ENCODE data around the gene MAN2B2.

The MAN2B2 gene

DNA sequence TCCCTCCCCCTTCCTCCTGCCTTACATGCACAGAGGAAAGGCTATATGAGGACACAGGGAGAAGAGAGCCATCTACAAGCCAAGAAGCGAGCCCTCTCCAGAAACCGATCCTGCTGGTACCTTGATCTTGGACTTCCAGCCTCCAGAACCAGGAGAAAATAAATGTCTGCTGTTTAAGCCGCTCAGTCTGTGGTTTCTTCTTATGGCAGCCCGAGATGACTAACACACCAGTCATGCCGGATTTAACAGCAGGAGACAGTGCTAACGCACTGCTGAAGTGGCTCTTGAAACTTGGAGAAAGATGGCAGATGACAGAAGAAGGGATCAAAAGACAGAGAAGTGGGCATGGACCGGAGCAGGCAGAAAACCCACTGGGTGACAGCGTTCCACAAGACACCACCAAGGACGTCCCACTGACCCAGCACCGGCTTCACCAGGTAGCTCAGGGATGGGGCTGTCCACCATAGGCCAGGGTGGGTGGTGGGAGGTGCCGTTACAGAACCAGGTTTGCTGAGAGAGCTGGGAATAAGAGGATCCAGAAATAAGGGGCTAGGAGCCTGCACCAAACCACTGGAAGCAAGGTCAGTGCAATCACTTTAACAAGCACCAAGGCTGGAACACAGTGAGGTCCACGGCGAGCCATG is 6.2 kb upstream of the MAN2B2 start:
- no peak for FAIRE-seq

DNA sequence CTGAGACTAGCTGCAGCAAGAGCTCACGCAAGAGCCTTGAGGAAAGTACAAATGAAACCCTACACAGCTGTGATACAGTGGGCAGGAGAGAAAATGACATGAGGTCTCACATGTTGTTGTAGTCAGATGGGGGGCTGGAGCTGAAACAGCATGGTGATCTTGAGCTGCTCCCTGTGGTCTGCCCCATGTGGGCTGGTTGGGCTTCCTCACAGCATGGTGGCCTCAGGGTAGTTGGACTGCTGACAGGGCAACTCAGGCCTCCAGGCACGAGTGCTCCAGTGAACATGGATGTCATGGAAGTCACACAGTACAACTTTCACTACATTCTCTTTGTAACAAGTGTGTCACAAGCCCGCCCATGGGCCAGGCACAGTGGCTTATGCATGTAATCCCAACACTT is 3.4 kb upstream of the MAN2B2 start:
- FAIRE-seq: no peak

DNA sequence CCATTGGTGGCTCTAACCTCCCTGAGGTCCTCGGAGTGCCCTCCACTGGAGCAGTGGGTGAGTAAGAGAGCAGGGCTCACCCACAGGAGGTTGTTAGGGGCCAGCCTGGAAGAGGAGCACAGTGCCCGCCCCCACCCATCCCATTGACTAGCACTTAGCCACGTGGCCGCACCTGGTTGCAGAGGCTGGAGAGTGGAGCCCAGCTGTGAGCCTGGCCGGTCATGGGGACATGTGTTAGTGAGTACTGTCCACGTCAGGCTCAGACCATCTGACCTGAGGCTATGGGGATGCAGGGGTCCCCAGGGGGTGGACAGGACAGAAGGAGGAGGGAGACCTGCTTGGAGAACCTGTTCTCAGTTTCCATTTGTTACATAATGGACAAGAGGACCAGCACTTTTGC is 1.4 kb upstream of the MAN2B2 start:
- FAIRE-seq: no peak

DNA sequence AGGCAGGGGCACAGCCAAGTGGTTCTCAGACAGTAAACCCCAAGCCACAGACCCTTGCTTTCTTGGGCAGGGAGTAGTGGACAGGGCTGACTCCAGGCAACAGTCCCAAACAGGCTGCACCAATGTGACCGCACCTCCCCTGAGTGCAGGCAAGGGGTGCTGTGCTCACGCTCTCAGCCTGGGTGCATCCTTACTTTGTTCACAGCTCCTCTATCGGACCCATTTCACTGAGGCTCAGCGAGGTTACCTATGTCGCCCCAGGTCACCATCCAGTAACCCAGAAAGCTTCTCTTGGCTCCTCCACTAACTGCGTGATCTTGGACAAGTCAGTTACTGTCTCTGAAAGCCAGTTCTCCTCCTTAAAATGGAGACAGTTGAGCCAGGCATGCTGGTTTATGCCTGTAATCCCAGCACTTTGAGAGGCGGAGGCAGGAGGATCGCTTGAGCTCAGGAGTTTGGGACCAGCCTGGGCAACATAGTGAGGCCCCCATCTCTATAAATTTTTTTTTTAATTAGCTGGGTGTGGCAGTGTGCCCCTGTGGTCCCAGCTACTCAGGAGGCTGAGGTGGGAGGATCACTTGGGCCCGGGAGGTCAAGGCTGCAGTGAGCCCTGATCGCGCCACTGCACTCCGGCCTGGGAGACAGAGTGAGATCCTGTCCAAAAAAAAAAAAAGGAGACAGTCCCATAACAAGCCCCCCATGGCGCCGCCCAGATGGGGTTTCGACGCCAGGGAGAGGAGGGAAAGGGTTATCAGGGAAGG is 823 bp upstream of the MAN2B2 start:
- no peak for FAIRE-seq

DNA sequence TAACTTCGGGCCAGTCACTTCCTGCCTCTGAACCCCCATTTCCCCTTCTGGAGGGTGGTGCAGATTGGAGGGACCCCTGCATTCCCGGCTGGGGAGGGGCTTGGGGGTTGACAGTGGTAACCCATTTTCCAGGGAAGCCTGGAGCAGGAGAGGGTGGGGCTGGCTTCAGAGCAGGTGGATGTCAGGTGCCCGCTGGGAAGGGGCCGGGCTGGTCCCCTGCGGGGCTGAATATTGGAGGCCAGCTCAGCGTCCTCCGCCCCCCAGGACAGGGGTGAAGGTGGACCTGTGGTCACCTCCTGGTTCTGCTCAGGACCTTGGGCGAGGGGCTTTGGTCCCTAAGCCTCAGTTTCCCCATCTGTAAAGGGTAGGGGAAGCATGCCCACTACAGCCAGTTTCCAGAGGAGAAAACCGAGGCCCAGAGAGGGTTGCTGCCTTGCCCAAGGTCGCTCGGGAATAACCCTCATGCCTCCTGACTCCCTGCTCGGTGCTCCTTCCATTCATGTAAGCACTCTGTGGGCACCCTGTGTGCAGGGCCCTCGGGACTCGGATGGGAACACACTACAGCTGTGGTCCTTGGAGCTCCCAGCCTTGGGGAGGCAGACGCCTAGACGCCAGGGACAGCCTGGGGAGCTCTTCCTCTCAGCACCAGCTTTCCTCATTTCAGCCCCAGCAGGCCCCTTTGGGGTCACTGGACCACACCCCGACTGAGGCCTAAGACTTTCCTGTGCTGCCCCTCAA is 683 bp downstream of the MAN2B2 start:
- FAIRE-seq: no peak

DNA sequence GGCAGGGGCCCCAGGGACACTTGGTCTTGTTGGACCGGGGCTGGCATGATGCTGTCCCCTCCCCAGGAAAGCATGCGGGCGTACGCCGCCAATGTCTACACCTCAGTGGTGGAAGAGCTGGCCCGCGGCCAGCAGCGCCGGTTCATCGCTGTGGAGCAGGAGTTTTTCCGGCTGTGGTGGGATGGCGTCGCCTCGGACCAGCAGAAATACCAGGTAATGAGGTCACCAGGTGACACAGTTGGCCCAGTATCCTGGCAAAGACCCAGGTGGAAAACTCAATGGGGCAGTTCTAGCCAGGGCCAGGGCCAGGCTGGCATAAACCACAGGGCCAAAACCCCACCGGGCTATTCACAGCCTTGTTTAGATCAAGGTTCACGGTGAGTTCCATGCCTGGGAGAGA is 1.5 kb downstream of the MAN2B2 start:
- FAIRE-seq: no peak

DNA sequence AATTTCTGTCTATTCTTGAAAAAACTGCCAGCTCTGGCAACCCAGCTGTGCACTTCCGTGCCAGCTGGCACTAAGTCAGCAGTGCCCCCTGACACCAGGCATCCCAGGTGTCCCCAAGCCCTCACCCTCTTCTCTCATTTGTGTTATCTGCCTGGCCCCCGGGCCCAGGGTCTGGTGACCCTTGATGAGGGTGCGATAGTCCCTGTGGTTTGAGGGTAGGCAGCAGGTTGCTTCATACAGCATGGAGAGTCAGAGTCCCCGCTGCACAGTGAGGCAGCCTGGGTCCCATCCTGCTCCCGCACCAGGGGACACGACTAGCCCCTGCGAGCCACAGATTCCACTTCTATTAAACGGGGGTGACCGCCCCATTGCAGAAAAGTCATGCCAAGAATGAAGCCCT is 1.9 kb downstream of the MAN2B2 start:
- FAIRE-seq: no peak

DNA sequence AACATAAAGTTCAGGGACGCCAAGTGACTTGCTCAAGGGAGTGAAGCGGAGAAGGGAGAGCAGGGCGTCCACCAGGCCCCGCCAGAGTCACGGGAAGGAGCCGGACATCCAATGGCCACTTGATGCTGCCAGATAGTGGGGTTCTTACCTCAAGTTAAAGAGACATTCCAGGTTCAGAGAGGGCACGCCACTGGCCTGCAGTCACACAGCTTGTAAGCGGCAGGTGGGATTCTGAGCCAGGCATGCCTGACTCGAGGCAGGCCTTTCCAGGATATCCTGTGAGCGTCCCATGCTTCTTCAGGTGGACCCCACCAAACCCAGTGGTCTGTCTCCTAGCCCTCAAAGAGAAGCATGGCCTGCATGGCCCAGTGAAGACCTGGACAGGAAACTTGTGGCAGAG is 2.4 kb downstream of the MAN2B2 start:
- FAIRE-seq: no peak

DNA sequence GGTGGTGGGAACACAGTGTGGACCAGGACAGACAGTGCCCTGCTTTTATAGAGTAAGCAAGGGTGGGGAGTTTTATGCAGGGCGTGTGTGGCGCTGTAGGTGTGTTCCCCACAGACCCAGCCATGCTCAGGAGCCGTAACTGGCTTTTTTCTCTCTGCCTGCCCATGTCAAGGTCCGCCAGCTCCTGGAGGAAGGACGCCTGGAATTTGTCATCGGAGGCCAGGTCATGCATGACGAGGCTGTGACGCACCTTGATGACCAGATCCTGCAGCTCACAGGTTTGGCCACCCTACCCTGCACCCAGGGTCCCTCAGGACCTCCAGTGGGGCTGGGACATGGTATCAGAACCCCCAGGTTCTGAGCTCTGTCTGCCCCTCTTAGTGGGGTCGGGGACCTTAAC is 3.2 kb downstream of the MAN2B2 start:
- no peak for FAIRE-seq

DNA sequence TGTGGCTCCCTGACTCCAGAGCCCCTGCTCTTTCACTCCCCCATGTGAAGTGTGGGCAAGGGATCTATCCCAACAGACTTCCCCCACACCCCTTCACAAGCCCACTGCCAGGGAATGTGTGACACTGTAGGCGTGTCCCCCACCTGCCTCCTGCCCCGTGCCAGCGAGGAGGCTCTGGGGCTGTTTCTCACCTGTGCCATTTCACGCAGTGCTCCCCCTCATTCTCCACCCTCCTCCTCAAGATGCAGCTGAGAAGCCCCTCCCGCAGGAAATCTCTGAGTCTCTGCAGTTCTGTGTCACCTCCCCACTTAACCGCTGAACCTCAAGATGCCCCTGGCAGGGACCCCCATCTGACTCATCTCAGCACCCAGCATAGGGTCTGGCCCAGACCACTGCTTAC is 5.4 kb downstream of the MAN2B2 start:
- no peak for FAIRE-seq

DNA sequence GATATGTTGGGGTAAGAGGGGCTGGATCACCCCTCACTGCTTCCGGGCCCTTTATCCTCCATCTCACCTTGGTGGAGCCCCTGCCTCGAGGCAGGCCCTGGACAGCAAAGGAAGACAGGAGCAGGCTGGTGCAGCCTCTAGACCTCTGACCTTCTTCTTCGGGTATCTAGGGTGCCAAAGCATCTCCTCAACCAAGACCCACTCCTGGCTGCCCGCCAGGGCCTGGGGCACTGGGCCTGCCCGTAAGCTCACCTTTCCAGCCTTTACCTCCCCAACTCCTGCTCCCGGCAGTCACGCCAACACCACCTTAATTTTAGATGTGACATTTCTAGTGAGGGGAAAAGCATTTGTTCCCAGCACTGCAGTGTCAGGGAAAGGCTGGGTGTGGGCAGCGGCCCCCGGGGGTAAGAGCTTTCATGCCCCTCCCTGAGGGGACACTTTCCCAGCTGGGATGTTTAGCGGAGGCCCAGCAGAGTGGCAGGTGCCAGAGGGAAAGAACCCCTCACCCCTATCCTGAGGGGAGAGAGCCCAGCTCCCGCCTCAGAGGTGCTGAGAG is 6.7 kb downstream of the MAN2B2 start:
- no peak for FAIRE-seq

DNA sequence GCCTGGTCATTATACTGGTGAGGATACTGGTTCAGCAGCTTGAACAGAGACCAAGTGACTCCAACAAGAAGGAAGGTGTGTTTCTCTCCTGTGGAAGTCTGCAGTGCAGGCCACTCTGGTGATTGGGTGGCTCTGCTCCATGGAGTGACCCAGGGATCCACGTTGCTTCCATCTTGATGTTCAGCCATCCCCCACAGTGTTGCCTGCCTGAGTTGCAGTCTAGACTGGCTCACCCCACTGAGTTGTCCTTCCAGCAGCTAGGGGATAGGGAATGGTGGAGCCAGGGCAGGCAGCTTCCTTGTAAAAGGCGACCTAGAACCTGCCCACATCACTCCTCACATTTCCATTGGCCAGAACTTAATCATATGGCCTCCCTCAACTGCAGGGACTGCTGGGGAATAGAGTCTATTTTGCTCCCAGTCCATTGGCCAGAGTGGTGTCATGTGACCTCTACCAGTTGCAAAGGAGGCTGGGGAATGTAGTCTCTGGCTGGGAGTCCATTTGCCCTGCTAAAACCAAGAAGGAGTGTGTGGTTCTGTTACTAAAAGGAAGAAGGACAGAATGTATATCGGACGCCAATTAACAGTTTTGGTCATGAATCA is 8.0 kb downstream of the MAN2B2 start:
- FAIRE-seq: no peak

DNA sequence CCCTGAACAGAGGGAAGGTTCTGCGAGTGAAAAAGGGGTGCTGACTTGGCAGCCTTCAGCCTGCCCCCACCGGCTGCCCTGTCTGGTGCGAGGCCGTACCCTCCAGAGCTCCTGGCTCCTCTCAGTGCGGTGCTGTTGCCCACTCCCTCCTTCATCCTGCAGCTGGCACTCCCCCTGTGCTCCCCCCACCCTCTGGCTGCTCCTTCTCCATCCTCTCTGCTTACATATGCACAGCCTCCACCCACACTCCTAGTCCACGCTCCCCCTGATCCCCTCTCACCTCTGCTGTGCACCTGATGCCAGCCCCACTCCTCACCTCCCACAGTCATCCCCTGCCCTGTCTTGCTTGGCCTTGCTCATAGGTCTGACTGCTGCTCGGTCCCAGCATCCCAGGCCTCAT is 9.9 kb downstream of the MAN2B2 start:
- FAIRE-seq: no peak

DNA sequence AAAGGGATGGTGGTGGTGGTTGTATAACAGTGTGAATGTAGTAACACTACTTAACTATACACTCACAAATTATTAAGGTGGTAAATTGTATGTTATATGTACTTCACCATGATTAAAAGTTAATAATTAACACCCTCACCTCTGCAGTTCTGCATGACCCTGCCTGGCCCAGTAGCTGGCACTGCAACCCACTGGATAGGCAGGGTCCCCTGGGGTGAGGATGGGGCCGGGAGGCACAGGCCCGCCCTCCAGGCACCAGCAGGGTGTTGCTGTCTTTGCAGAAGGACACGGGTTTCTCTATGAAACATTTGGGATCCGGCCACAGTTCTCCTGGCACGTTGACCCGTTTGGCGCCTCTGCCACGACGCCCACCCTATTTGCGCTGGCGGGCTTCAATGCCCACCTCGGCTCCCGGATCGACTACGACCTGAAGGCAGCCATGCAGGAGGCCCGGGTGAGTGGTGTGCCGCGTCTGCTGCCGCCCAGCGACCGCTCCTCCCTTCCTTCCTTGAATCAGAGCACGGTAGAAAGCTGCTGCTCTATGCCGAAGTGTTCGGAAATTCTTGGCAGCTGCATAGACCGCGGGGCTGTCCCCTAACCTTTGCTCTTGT is 11.8 kb downstream of the MAN2B2 start:
- FAIRE-seq: no peak

DNA sequence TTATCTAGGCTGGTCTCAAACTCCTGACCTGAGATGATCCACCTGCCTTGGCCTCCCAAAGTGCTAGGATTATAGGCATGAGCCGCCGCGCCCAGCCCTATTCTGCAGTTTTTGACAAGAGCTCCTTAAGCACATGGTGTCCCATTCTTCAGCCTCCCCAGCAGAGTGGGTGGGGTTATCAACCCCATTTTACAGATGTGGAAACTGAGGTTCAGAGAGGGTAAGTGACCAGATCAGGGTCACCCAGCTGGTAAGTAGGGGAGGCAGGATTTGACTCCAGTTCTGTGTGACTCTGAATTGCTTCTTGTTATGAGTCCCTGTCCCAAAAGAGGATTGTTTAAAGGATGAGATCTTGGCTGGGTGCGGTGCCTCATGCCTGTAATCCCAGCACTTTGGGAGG is 14.5 kb downstream of the MAN2B2 start:
- FAIRE-seq: no peak

DNA sequence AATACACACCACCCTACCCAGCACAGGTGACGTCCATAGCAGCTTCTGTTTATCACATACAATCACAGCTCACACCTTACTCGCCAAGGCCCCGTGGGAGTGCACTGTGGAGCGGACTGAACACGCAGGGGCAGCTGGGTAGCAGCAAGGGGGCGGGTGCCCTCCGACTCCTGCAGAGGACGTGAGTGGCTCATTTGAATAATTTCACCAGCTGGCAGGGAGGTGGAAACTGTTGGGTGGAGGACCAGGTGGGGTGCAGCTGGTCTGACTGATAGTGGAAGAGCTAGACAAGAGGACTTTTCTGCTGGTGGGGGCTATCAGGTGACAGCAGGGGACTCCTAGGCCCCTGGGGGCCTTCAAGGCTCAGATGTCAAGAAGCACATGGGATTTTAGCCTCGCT is 16.3 kb downstream of the MAN2B2 start:
- FAIRE-seq: no peak

DNA sequence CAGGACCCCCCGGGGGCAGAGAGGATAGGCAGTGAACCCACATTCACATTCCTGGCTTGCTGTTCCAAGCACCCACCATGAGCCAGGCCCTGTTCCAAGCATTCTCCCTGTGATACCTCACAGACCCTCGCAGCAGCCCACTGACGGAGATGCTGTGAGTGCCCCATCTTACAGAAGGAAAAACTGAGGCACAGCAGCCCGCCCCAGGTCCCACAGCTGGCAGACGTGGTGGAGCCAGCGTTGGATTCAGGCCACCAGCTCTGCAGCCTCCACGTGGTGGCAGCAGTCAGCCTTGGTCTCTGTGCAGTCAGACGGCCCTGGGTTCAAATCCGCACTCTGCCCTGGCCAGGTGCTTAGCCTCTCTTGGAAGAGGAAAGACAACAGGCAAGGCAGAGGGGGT is 16.8 kb downstream of the MAN2B2 start:
- no peak for FAIRE-seq

DNA sequence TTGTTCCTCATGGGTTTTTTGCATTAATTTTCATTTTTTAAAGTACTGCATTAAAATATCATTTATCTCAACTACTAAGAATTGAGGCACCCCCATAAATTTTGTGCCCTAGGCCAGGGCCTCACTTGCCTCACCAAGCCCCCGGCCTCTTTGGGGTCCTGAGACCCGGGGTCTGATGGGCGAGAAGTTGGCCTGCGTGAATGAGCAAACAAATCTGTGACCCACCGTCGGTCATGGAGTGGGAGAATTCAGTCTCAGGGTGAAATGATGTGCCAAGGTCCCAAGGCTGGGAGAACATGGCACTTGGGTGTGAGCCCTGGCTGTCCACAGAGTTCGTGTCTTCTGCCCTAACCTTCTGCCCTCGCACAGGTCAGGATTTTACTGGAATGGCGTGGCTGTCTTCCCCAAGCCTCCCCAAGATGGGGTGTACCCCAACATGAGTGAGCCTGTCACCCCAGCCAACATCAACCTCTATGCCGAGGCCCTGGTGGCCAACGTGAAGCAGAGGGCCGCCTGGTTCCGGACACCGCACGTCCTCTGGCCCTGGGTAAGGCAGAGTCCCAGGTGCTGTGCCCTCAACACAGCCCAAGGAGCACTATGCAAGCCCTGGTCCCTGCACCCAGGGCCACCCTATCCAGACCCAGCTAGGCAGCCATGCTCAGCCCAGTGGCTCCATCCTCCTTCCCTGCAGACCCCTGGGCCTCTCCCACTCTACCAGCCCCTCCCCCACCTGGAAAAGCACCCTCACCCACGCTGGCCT is 18.0 kb downstream of the MAN2B2 start:
- FAIRE-seq: no peak

DNA sequence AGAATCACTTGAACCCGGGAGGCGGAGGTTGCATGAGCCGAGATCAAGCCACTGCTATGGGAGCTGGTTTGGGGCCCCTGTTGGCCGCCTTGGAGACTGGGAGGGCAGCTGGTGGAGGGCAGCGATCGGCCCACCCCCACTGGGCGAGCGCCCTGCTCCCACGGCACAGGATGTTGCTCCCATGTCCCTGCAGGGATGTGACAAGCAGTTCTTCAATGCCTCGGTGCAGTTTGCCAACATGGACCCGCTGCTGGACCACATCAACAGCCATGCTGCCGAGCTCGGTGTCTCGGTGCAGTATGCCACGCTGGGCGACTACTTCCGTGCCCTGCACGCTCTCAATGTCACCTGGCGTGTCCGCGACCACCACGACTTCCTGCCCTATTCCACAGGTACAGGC is 19.4 kb downstream of the MAN2B2 start:
- no peak for FAIRE-seq

DNA sequence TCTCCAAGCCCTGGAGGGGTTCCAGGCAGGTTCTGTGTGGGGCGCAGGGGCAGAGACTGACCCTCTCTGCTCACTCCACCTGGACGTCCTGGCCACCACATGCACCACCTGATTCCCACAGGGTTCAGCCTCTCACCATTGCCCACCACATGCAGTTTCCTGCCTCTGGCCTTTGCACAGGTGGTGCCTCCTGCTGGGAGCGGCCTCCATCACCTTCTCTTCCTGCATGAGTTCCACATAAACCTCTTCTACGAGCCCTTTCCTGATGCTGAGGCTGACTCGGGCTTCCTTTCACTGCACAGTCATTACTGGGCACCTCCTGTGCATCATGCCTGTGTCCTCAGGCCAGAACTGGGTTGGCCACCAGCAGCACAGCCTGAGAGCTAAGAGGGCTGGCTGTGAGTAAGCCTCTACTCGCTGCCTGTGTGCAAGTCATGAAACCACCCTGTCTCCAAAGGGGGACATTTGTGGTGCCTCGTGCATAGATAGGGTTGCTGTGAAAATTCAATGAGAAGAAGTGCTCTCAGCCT is 19.9 kb downstream of the MAN2B2 start:
- FAIRE-seq: no peak

DNA sequence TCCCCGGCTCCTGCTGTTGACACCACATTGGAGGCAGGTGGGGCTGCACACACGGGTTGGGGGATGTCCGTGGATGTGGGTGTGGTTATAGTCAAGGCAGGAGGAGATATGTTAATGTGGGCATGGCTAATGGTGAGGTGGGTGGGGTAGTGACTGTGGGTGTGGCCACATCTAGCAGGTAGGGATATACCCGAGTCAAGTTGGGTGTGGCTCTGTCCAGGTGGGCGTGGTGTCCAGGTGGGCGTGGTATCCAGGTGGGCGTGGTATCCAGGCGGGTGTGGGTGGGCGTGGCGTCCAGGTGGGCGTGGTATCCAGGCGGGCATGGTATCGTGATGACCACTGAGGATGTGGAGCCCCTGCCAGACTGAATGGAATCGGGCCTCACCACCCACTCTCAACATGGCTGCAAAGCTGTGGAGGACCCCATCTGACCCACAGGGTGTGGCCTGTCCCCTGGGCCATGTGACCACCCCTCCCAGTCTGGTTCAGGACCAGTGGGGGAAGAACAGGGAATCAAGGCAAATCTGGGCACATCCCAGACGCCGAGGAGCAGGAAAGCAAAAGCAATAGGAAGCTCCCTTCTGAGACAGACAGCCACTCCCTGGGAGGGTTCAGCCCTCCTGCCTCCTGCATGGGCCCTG is 21.0 kb downstream of the MAN2B2 start:
- FAIRE-seq: no peak

Data from A204.1 (cell line).